Caco-2 (cell line): Measurements from ENCODE around the gene SYPL1. TPM values are rescaled to one million over a fixed set of nuclear protein-coding genes. Genes with fewer than 3 reads are reported as not detected.

ENCODE experiments used
- BruUV-seq: library from RNA; stranded (reverse); fragments of 400-500 nt; replicated peaks from 2 replicates; lab custom pipeline; 2021; lab: Mats Ljungman, UMichigan
- CTCF ChIA-PET: fragments of 300-600 bp; sonication (Branson Sonifier 250); formaldehyde crosslinking; loops from one replicate; lab custom pipeline; 2022; ENCODE audit warnings: antibody characterized with exemption; lab: Charles Lee
- POLR2A ChIA-PET: fragments of 300-600 bp; sonication (Branson Sonifier 250); formaldehyde crosslinking; loops from one replicate; lab custom pipeline; 2022; ENCODE audit warnings: antibody characterized with exemption; lab: Charles Lee
- DNase-seq, 2 experiments: peaks; one replicate each; pipeline versions ENCODE4 v3.0.0 to v3.0.0-alpha.2; 2020 to 2022
- H3K27me3 ChIP-seq: replicated peaks from 2 replicates; pipeline ENCODE4 v1.6.0; 2011; ENCODE audit warnings: low read length; ENCODE audit not compliant: control insufficient read depth, insufficient read depth
- H3K36me3 ChIP-seq: 2 replicates; pipeline ENCODE4 v1.5.1; 2011; ENCODE audit warnings: low read length; ENCODE audit not compliant: control insufficient read depth, insufficient read depth
- H3K4me1 ChIP-seq: fragments of 250-450 bp; sonication (Bioruptor Pico); 2 replicates; pipeline ENCODE4 v1.5.1; 2020; ENCODE audit warnings: mild to moderate bottlenecking
- H3K4me3 ChIP-seq: 2 replicates; pipeline ENCODE4 v1.5.1; 2011; ENCODE audit warnings: low read depth, mild to moderate bottlenecking, control low read depth, low read length
- H3K9me3 ChIP-seq: fragments of 250-450 bp; sonication (Bioruptor Pico); 2 replicates; pipeline ENCODE4 v1.5.1; 2020; ENCODE audit warnings: mild to moderate bottlenecking, moderate library complexity
- H3K27ac Mint-ChIP-seq: one replicate; pipeline ENCODE4 v1.8.0; 2022; ENCODE audit warnings: mixed read lengths; ENCODE audit not compliant: unreplicated experiment
- H3K27me3 Mint-ChIP-seq: one replicate; pipeline ENCODE4 v1.8.0; 2022; ENCODE audit warnings: mixed read lengths; ENCODE audit not compliant: insufficient read depth, unreplicated experiment
- H3K36me3 Mint-ChIP-seq: one replicate; pipeline ENCODE4 v1.8.0; 2022; ENCODE audit warnings: mild to moderate bottlenecking, mixed read lengths; ENCODE audit not compliant: insufficient read depth, unreplicated experiment
- H3K4me1 Mint-ChIP-seq: one replicate; pipeline ENCODE4 v1.8.0; 2022; ENCODE audit warnings: low read depth, mixed read lengths; ENCODE audit not compliant: unreplicated experiment
- H3K4me3 Mint-ChIP-seq: one replicate; pipeline ENCODE4 v1.8.0; 2022; ENCODE audit warnings: mild to moderate bottlenecking, moderate library complexity, mixed read lengths; ENCODE audit not compliant: unreplicated experiment
- H3K9me3 Mint-ChIP-seq: one replicate; pipeline ENCODE4 v1.8.0; 2022; ENCODE audit warnings: mixed read lengths; ENCODE audit not compliant: unreplicated experiment
- CTCF ChIP-seq, 2 experiments: fragments of 200-600 bp in 1 of 2; IDR thresholded peaks; 1 replicate in 1 of 2; 2 replicates in 1 of 2; pipeline versions ENCODE4 v1.5.1 to v1.8.0; 2011 to 2022; ENCODE audit warnings: antibody characterized with exemption in 1 of 2, control low read depth in 1 of 2, inconsistent platforms in 1 of 2, low read depth in 1 of 2, low read length in 1 of 2, mild to moderate bottlenecking in 1 of 2, moderate library complexity in 1 of 2; ENCODE audit not compliant: insufficient read depth in 1 of 2, severe bottlenecking in 1 of 2, unreplicated experiment in 1 of 2
- intact Hi-C: fragments of 100-400 bp; cut with micrococcal nuclease; formaldehyde crosslinking; loops from one replicate; pipeline ENCODE4 v1.10.0; 2022; ENCODE audit not compliant: unreplicated experiment
- total RNA-seq: library from RNA; stranded (reverse); gene quantifications from 2 replicates; pipeline ENCODE4 v1.2.3, GENCODE V29; 2022

Gene SYPL1
- total RNA-seq, 1 experiment from 2014 or later, result 81.0 TPM

GRCh38 chr7:106050002-106050745, 61.9 kb downstream of the SYPL1 start:
- H3K27ac Mint-ChIP-seq, result no peak overlapping the region
- CTCF ChIA-PET, result interaction anchor here (0.7 to 1.6 kb wide), 2 partner anchors 104 to 392 kb away, joined by 3 to 8 read pairs; no protein-coding TSS in a partner anchor
- DNase-seq, result peak; percentile 60 to 62

GRCh38 chr7:106049139-106049752, 62.9 kb downstream of the SYPL1 start:
- Histone ChIP-seq H3K27me3 (peaks cover 1% of the 10 kb centered on the region; the same call in 1 of the 2 replicates), H3K36me3 (no peaks in the 10 kb centered on the region), H3K4me1 (no peaks in the 10 kb centered on the region), H3K9me3 (no peaks in the 10 kb centered on the region), H3K4me3 (no peak overlapping the region)
- ChIA-PET CTCF (interaction anchor here (1.6 kb wide), 1 partner anchor 105 kb away, joined by 8 read pairs; no protein-coding TSS in a partner anchor), POLR2A (no interaction called here)
- Mint-ChIP-seq H3K4me1 (no peaks in the 10 kb centered on the region), H3K9me3 (no peaks in the 10 kb centered on the region), H3K36me3 (no peaks in the 10 kb centered on the region), H3K4me3 (no peak overlapping the region), H3K27ac (no peak overlapping the region), H3K27me3 (peaks cover 15% of the 10 kb centered on the region)
- intact Hi-C loops, result no loop called here
- DNase-seq, result no peak
- no TSS peak for BruUV-seq
- no peak for TF ChIP-seq CTCF (IDR thresholded peaks at IDR 0.05; ENCODE audit: insufficient read depth in 1 of 2, low read depth in 1 of 2, low read length in 1 of 2, severe bottlenecking in 1 of 2, unreplicated experiment in 1 of 2)

More at GRCh38 chr7:106050002-106050745, 61.9 kb downstream of the SYPL1 start:
- H3K4me1 ChIP-seq, result no peaks in the 10 kb centered on the region
- peaks cover 1% of the 10 kb centered on the region; the same call in 1 of the 2 replicates for H3K27me3 ChIP-seq
- Mint-ChIP-seq H3K9me3 (no peaks in the 10 kb centered on the region), H3K36me3 (no peaks in the 10 kb centered on the region), H3K27me3 (peaks cover 10% of the 10 kb centered on the region), H3K4me1 (no peaks in the 10 kb centered on the region), H3K4me3 (no peak overlapping the region)
- intact Hi-C loops, result loop anchor here (10.0 kb wide), 1 partner anchor 415 kb away; no protein-coding TSS in a partner anchor
- no TSS peak for BruUV-seq
- no peaks in the 10 kb centered on the region for H3K9me3 ChIP-seq
- H3K4me3 ChIP-seq, result no peak overlapping the region
- TF ChIP-seq CTCF (IDR thresholded peaks at IDR 0.05; ENCODE audit: insufficient read depth in 1 of 2, low read depth in 1 of 2, low read length in 1 of 2, severe bottlenecking in 1 of 2, unreplicated experiment in 1 of 2), result peak in 1 of 2 experiments; percentile 51
- no peaks in the 10 kb centered on the region for H3K36me3 ChIP-seq
- POLR2A ChIA-PET, result no interaction called here

GRCh38 chr7:106048706-106049020, 63.4 kb downstream of the SYPL1 start:
- no peaks in the 10 kb centered on the region for H3K36me3 Mint-ChIP-seq
- Histone ChIP-seq H3K27me3 (peaks cover 1% of the 10 kb centered on the region; the same call in 1 of the 2 replicates), H3K9me3 (no peaks in the 10 kb centered on the region), H3K36me3 (no peaks in the 10 kb centered on the region), H3K4me1 (no peaks in the 10 kb centered on the region), H3K4me3 (no peak overlapping the region)
- BruUV-seq, result no TSS peak
- ChIA-PET CTCF (no interaction called here), POLR2A (no interaction called here)
- no peaks in the 10 kb centered on the region for H3K9me3 Mint-ChIP-seq
- intact Hi-C loops, result no loop called here
- H3K27ac Mint-ChIP-seq, result no peak overlapping the region
- DNase-seq, result no peak
- no peaks in the 10 kb centered on the region for H3K4me1 Mint-ChIP-seq
- no peak for TF ChIP-seq CTCF (IDR thresholded peaks at IDR 0.05; ENCODE audit: insufficient read depth in 1 of 2, low read depth in 1 of 2, low read length in 1 of 2, severe bottlenecking in 1 of 2, unreplicated experiment in 1 of 2)
- H3K27me3 Mint-ChIP-seq, result peaks cover 14% of the 10 kb centered on the region
- H3K4me3 Mint-ChIP-seq, result no peak overlapping the region
